ENCODE data around the gene IPCEF1. TPM values are rescaled to one million over a fixed set of nuclear protein-coding genes. Genes with fewer than 3 reads are reported as not detected.

IPCEF1 gene
- total RNA-seq, 2 donors from 2014 or later, result 17.6 to 20.4 TPM

DNA sequence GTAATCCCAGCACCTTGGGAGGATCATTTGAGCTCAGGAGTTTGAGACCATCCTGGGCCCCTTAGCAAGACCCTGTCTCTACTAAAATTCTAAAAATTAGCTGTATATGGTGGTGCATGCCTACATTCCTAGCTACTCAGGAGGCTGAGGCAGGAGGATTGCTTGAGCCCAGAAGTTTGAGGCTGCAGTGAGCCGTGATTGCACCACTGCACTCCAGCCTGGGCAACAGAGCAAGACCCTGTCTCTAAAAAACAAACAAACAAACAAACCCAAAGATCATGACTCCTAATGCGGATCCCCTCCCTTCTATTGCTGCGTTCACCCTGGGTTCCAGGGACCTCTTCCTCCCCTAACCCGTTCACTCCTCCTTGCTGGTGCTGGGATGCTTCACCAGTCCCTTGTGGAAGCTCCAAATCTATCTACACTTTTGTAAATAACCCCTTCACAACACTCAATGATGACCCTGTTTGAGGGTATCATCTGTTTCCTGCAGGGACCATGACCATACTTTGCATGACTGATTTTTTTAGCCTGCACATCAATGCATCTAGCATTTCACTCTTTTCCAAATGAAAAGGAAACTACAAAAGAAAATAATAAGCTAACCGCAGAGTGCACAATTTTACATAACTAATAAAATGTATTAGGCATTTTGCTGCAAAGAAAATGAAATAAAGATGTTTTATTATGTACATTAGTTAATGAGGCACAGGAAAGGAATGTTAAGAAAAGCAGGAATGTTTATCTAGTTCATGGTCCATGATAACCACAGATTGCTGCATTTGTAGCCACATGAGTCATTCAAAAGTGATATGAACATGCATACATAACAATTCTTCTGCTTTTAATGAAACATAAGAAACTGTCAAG is 30.5 kb upstream of the IPCEF1 start:
- H3K9me3 Mint-ChIP-seq, result peaks cover 1 to 4% of the 10 kb centered on the region in 2 donors

DNA sequence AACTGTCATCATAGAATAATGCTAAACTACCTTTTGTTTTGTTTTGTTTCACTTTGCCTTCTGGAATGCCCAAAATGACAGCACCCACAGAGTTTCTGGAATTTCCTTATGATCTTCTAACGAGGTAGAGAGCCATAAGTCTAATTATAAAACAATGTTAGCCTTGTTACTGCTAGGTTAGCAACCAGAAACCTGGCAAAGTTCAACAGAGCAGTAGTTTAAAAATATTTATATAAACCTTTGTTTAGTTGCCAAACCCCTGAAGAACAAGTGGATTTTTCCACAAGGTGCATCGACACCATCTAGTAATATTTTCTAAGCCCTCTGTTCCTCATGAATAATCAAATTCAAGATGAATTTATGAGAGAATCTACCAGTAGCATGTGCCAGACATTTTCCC is 27.6 kb upstream of the IPCEF1 start:
- no peaks in the 10 kb centered on the region for H3K4me1 Mint-ChIP-seq (ENCODE audit: low read depth)
- peaks cover under 1 to 1% of the 10 kb centered on the region in 2 donors for H3K9me3 Mint-ChIP-seq
- DNase-seq (no peak), ATAC-seq (replicated peaks in 1 of 2) (no peak)
- peaks cover 19% of the 10 kb centered on the region for H3K27me3 Mint-ChIP-seq (ENCODE audit: low read depth)
- H3K27ac Mint-ChIP-seq, result no peak overlapping the region
- H3K4me3 Mint-ChIP-seq, result no peak overlapping the region
- H3K36me3 Mint-ChIP-seq (ENCODE audit: insufficient read depth in 2 of 2), result no peaks in the 10 kb centered on the region

More for the DNA sequence above, 30.5 kb upstream of the IPCEF1 start:
- H3K36me3 Mint-ChIP-seq (ENCODE audit: insufficient read depth in 2 of 2), result no peaks in the 10 kb centered on the region
- ATAC-seq (replicated peaks in 1 of 2), result no peak
- no peak overlapping the region for H3K27ac Mint-ChIP-seq
- H3K27me3 Mint-ChIP-seq (ENCODE audit: low read depth), result peaks cover 28% of the 10 kb centered on the region
- no peaks in the 10 kb centered on the region for H3K4me1 Mint-ChIP-seq (ENCODE audit: low read depth)
- no peak overlapping the region for H3K4me3 Mint-ChIP-seq
- DNase-seq, result no peak

DNA sequence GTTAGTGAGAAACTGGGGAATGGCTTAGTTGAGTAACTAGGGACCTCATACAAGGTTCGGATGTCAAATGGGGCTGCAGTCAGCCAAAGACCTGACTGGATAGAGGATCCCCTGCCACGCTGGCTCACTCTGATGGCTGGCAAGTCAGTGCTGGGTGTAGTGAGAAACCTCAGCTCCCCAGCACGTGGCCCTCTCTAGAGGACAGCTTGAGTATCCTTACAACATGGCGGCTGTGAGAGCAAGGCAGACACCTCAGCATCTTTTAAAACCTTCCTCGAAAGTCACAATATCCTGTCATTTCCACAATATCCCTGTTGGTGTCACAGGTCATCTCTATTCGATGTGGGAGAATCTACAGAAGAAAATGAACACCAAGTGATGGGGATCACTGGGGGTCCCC is 26.7 kb upstream of the IPCEF1 start:
- Mint-ChIP-seq H3K27me3 (ENCODE audit: low read depth) (peaks cover 19% of the 10 kb centered on the region), H3K4me3 (no peak overlapping the region), H3K4me1 (ENCODE audit: low read depth) (no peaks in the 10 kb centered on the region), H3K9me3 (peaks cover 0 to 1% of the 10 kb centered on the region in 2 donors), H3K36me3 (ENCODE audit: insufficient read depth in 2 of 2) (no peaks in the 10 kb centered on the region), H3K27ac (no peak overlapping the region)
- ATAC-seq (replicated peaks in 1 of 2) (no peak), DNase-seq (no peak)

- DNase-seq (no peak), ATAC-seq (replicated peaks in 1 of 2) (no peak)
- peaks cover 19% of the 10 kb centered on the region for H3K27me3 Mint-ChIP-seq (ENCODE audit: low read depth)
- H3K36me3 Mint-ChIP-seq (ENCODE audit: insufficient read depth in 2 of 2), result no peaks in the 10 kb centered on the region
- no peak overlapping the region for H3K4me3 Mint-ChIP-seq
- no peak overlapping the region for H3K27ac Mint-ChIP-seq
- peaks cover 0 to 1% of the 10 kb centered on the region in 2 donors for H3K9me3 Mint-ChIP-seq
- no peaks in the 10 kb centered on the region for H3K4me1 Mint-ChIP-seq (ENCODE audit: low read depth)
These were observed 26.1 kb upstream of the IPCEF1 start for GRCh38 chr6:154382740-154383139.

GRCh38 chr6:154381548-154381947 is 24.9 kb upstream of the IPCEF1 start:
- no peak overlapping the region for H3K4me3 Mint-ChIP-seq
- no peaks in the 10 kb centered on the region for H3K36me3 Mint-ChIP-seq (ENCODE audit: insufficient read depth in 2 of 2)
- no peaks in the 10 kb centered on the region for H3K4me1 Mint-ChIP-seq (ENCODE audit: low read depth)
- H3K9me3 Mint-ChIP-seq, result peaks cover 0 to 1% of the 10 kb centered on the region in 2 donors
- no peak overlapping the region for H3K27ac Mint-ChIP-seq
- peaks cover 19% of the 10 kb centered on the region for H3K27me3 Mint-ChIP-seq (ENCODE audit: low read depth)
- no peak for ATAC-seq (replicated peaks in 1 of 2)
- no peak for DNase-seq

DNA sequence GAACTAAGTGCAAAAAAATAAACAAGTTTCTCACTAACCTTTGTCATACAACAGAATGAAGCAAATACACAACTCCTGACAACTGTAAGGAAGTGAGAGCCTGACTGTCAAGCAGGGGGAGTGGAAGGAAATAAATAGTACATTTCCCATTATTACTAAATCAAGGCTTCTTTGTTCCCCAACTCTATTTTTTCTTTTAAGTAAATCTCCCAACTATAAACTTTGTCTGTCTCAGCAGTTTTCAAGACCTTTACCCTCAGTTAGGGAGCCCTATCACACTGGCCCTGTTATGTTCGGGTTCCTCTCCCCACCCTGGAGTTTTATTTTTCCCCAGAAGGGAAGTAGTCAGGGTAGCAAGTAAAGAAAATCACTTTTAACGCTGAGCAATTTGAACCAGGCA is 24.1 kb upstream of the IPCEF1 start:
- ATAC-seq (replicated peaks in 1 of 2), result no peak
- peaks cover 15% of the 10 kb centered on the region for H3K27me3 Mint-ChIP-seq (ENCODE audit: low read depth)
- H3K4me1 Mint-ChIP-seq (ENCODE audit: low read depth), result no peaks in the 10 kb centered on the region
- no peak for DNase-seq
- H3K4me3 Mint-ChIP-seq, result no peak overlapping the region
- no peak overlapping the region for H3K27ac Mint-ChIP-seq
- peaks cover 0 to 1% of the 10 kb centered on the region in 2 donors for H3K9me3 Mint-ChIP-seq
- H3K36me3 Mint-ChIP-seq (ENCODE audit: insufficient read depth in 2 of 2), result no peaks in the 10 kb centered on the region

GRCh38 chr6:154379585-154379984 is 23.0 kb upstream of the IPCEF1 start:
- ATAC-seq (replicated peaks in 1 of 2) (no peak), DNase-seq (no peak)
- Mint-ChIP-seq H3K4me3 (no peak overlapping the region), H3K4me1 (ENCODE audit: low read depth) (no peaks in the 10 kb centered on the region), H3K9me3 (peaks cover 0 to 1% of the 10 kb centered on the region in 2 donors), H3K27me3 (ENCODE audit: low read depth) (peaks cover 7% of the 10 kb centered on the region), H3K36me3 (ENCODE audit: insufficient read depth in 2 of 2) (no peaks in the 10 kb centered on the region), H3K27ac (no peak overlapping the region)

GRCh38 chr6:154378518-154378917 is 21.9 kb upstream of the IPCEF1 start:
- Mint-ChIP-seq H3K4me3 (no peak overlapping the region), H3K27me3 (ENCODE audit: low read depth) (peaks cover 7% of the 10 kb centered on the region), H3K36me3 (ENCODE audit: insufficient read depth in 2 of 2) (no peaks in the 10 kb centered on the region), H3K9me3 (peaks cover 0 to 1% of the 10 kb centered on the region in 2 donors), H3K27ac (no peak overlapping the region), H3K4me1 (ENCODE audit: low read depth) (no peaks in the 10 kb centered on the region)
- DNase-seq, result no peak
- ATAC-seq (replicated peaks in 1 of 2), result no peak

- DNase-seq, result no peak
- no peak for ATAC-seq (replicated peaks in 1 of 2)
- H3K36me3 Mint-ChIP-seq (ENCODE audit: insufficient read depth in 2 of 2), result no peaks in the 10 kb centered on the region
- no peak overlapping the region for H3K4me3 Mint-ChIP-seq
- no peaks in the 10 kb centered on the region for H3K4me1 Mint-ChIP-seq (ENCODE audit: low read depth)
- no peak overlapping the region for H3K27ac Mint-ChIP-seq
- peaks cover under 1% of the 10 kb centered on the region for H3K27me3 Mint-ChIP-seq (ENCODE audit: low read depth)
- H3K9me3 Mint-ChIP-seq, result no peaks in the 10 kb centered on the region
These were observed 21.1 kb upstream of the IPCEF1 start for GRCh38 chr6:154377726-154378125.

GRCh38 chr6:154373971-154374370 is 17.4 kb upstream of the IPCEF1 start:
- Mint-ChIP-seq H3K27ac (no peak overlapping the region), H3K27me3 (ENCODE audit: low read depth) (peaks cover 15% of the 10 kb centered on the region), H3K4me1 (ENCODE audit: low read depth) (peaks cover 13% of the 10 kb centered on the region), H3K9me3 (no peaks in the 10 kb centered on the region), H3K4me3 (no peak overlapping the region), H3K36me3 (ENCODE audit: insufficient read depth in 2 of 2) (no peaks in the 10 kb centered on the region)
- no peak for DNase-seq
- ATAC-seq (replicated peaks in 1 of 2), result no peak

- no peak for DNase-seq
These were observed 14.7 kb upstream of the IPCEF1 start for GRCh38 chr6:154371281-154371680.

GRCh38 chr6:154370545-154370944 is 13.9 kb upstream of the IPCEF1 start:
- no peak overlapping the region for H3K27ac Mint-ChIP-seq
- no peaks in the 10 kb centered on the region for H3K36me3 Mint-ChIP-seq (ENCODE audit: insufficient read depth in 2 of 2)
- no peaks in the 10 kb centered on the region for H3K9me3 Mint-ChIP-seq
- DNase-seq, result no peak
- no peak overlapping the region for H3K4me3 Mint-ChIP-seq
- ATAC-seq (replicated peaks in 1 of 2), result no peak
- H3K27me3 Mint-ChIP-seq (ENCODE audit: low read depth), result peaks cover 15% of the 10 kb centered on the region
- H3K4me1 Mint-ChIP-seq (ENCODE audit: low read depth), result peaks cover 25% of the 10 kb centered on the region

More at GRCh38 chr6:154371281-154371680, 14.7 kb upstream of the IPCEF1 start:
- no peak overlapping the region for H3K27ac Mint-ChIP-seq
- H3K36me3 Mint-ChIP-seq (ENCODE audit: insufficient read depth in 2 of 2), result no peaks in the 10 kb centered on the region
- no peak overlapping the region for H3K4me3 Mint-ChIP-seq
- no peaks in the 10 kb centered on the region for H3K9me3 Mint-ChIP-seq
- H3K27me3 Mint-ChIP-seq (ENCODE audit: low read depth), result peaks cover 15% of the 10 kb centered on the region
- ATAC-seq (replicated peaks in 1 of 2), result no peak
- peaks cover 25% of the 10 kb centered on the region for H3K4me1 Mint-ChIP-seq (ENCODE audit: low read depth)

- DNase-seq (no peak), ATAC-seq (replicated peaks in 1 of 2) (no peak)
- Mint-ChIP-seq H3K27me3 (ENCODE audit: low read depth) (peaks cover 28% of the 10 kb centered on the region), H3K27ac (no peak overlapping the region), H3K36me3 (ENCODE audit: insufficient read depth in 2 of 2) (no peaks in the 10 kb centered on the region), H3K4me3 (no peak overlapping the region), H3K4me1 (ENCODE audit: low read depth) (peaks cover 25% of the 10 kb centered on the region), H3K9me3 (no peaks in the 10 kb centered on the region)
These were observed 11.5 kb upstream of the IPCEF1 start for GRCh38 chr6:154367839-154368695.

Data from activated T-cell treated with anti-CD3 and anti-CD28 coated beads, Interleukin-2, amount 50 U/mL, for 72 hours (primary cell).